HUES6 (cell line): ENCODE data around the gene BICD1.

ENCODE experiments used
- H3K27ac ChIP-seq: 2 replicates; pipeline ENCODE4 v1.7.0; 2013; ENCODE audit warnings: low read depth, mild to moderate bottlenecking, low read length, inconsistent platforms
- H3K27me3 ChIP-seq: 2 replicates; pipeline ENCODE4 v1.6.1; 2013; ENCODE audit warnings: low read length; ENCODE audit not compliant: control insufficient read depth, insufficient read depth
- H3K36me3 ChIP-seq: 2 replicates; pipeline ENCODE4 v1.6.1; 2013; ENCODE audit warnings: low read length; ENCODE audit not compliant: control insufficient read depth, insufficient read depth
- H3K4me1 ChIP-seq: 2 replicates; pipeline ENCODE4 v1.6.1; 2013; ENCODE audit warnings: low read length; ENCODE audit not compliant: control insufficient read depth, insufficient read depth
- H3K4me3 ChIP-seq: 2 replicates; pipeline ENCODE4 v1.5.1; 2013; ENCODE audit warnings: low read depth, low read length
- H3K9ac ChIP-seq: one replicate; pipeline ENCODE4 v1.6.1; 2013; ENCODE audit warnings: mild to moderate bottlenecking, low read length
- H3K9me3 ChIP-seq: 2 replicates; pipeline ENCODE4 v1.6.1; 2013; ENCODE audit warnings: low read depth, low read length; ENCODE audit not compliant: control insufficient read depth, insufficient read depth

The BICD1 gene

GRCh38 chr12:32303174-32303549, 196.5 kb downstream of the BICD1 start:
- Histone ChIP-seq H3K27me3 (no peaks in the 10 kb centered on the region), H3K4me1 (peaks cover 3% of the 10 kb centered on the region; the same call in 1 of the 2 replicates), H3K9ac (no peak overlapping the region), H3K9me3 (no peaks in the 10 kb centered on the region), H3K36me3 (peaks cover 22% of the 10 kb centered on the region), H3K4me3 (no peak overlapping the region), H3K27ac (no peak overlapping the region)

GRCh38 chr12:32305163-32305562, 198.5 kb downstream of the BICD1 start:
- Histone ChIP-seq H3K36me3 (peaks cover 23% of the 10 kb centered on the region), H3K27ac (no peak overlapping the region), H3K9ac (no peak overlapping the region), H3K4me1 (peaks cover 7% of the 10 kb centered on the region; the same call in 1 of the 2 replicates), H3K9me3 (no peaks in the 10 kb centered on the region), H3K27me3 (no peaks in the 10 kb centered on the region), H3K4me3 (no peak overlapping the region)

GRCh38 chr12:32307326-32307725, 200.7 kb downstream of the BICD1 start:
- Histone ChIP-seq H3K27ac (no peak overlapping the region; the same call in 1 of the 2 replicates), H3K9me3 (no peaks in the 10 kb centered on the region), H3K27me3 (no peaks in the 10 kb centered on the region), H3K36me3 (peaks cover 23% of the 10 kb centered on the region), H3K4me1 (peaks cover 21% of the 10 kb centered on the region; the same call in 1 of the 2 replicates), H3K4me3 (no peak overlapping the region), H3K9ac (no peak overlapping the region)

- H3K27ac ChIP-seq = no peak overlapping the region
- H3K9me3 ChIP-seq = no peaks in the 10 kb centered on the region
- no peak overlapping the region for H3K9ac ChIP-seq
- H3K36me3 ChIP-seq = peaks cover 16% of the 10 kb centered on the region
- no peaks in the 10 kb centered on the region for H3K27me3 ChIP-seq
- H3K4me3 ChIP-seq = no peak overlapping the region
- H3K4me1 ChIP-seq = peaks cover 24% of the 10 kb centered on the region; the same call in 1 of the 2 replicates
Observed at GRCh38 chr12:32309811-32310736, 203.4 kb downstream of the BICD1 start.

GRCh38 chr12:32312049-32312670, 205.5 kb downstream of the BICD1 start:
- Histone ChIP-seq H3K9me3 (no peaks in the 10 kb centered on the region), H3K27me3 (no peaks in the 10 kb centered on the region), H3K36me3 (peaks cover 5% of the 10 kb centered on the region), H3K4me3 (no peak overlapping the region), H3K9ac (no peak overlapping the region), H3K4me1 (peaks cover 24% of the 10 kb centered on the region; the same call in 1 of the 2 replicates), H3K27ac (peak overlapping the region; percentile 51; the same call in 1 of the 2 replicates)

GRCh38 chr12:32322354-32322753, 215.7 kb downstream of the BICD1 start:
- Histone ChIP-seq H3K27me3 (no peaks in the 10 kb centered on the region), H3K36me3 (peaks cover 2% of the 10 kb centered on the region), H3K4me1 (peaks cover 6% of the 10 kb centered on the region; the same call in 1 of the 2 replicates), H3K9me3 (no peaks in the 10 kb centered on the region), H3K27ac (no peak overlapping the region), H3K9ac (no peak overlapping the region), H3K4me3 (no peak overlapping the region)

- Histone ChIP-seq H3K4me3 (no peak overlapping the region), H3K27ac (no peak overlapping the region), H3K9ac (no peak overlapping the region), H3K27me3 (no peaks in the 10 kb centered on the region), H3K4me1 (no peaks in the 10 kb centered on the region; the same call in 1 of the 2 replicates), H3K9me3 (no peaks in the 10 kb centered on the region), H3K36me3 (peaks cover 36% of the 10 kb centered on the region)
Observed at GRCh38 chr12:32331133-32331532, 224.5 kb downstream of the BICD1 start.

- H3K4me1 ChIP-seq = no peaks in the 10 kb centered on the region; the same call in 1 of the 2 replicates
- no peak overlapping the region for H3K9ac ChIP-seq
- no peak overlapping the region for H3K4me3 ChIP-seq
- no peaks in the 10 kb centered on the region for H3K9me3 ChIP-seq
- H3K27me3 ChIP-seq = no peaks in the 10 kb centered on the region
- H3K27ac ChIP-seq = peak overlapping the region; percentile 39; the same call in 1 of the 2 replicates
- peaks cover 42% of the 10 kb centered on the region for H3K36me3 ChIP-seq
Observed at GRCh38 chr12:32332446-32332845, 225.8 kb downstream of the BICD1 start.

- Histone ChIP-seq H3K4me3 (no peak overlapping the region), H3K27ac (no peak overlapping the region), H3K36me3 (peaks cover 45% of the 10 kb centered on the region), H3K27me3 (no peaks in the 10 kb centered on the region), H3K4me1 (peaks cover 4% of the 10 kb centered on the region; the same call in 1 of the 2 replicates), H3K9ac (no peak overlapping the region), H3K9me3 (no peaks in the 10 kb centered on the region)
Observed at GRCh38 chr12:32334371-32334777, 227.7 kb downstream of the BICD1 start.

- H3K27me3 ChIP-seq = no peaks in the 10 kb centered on the region
- H3K27ac ChIP-seq = no peak overlapping the region
- H3K36me3 ChIP-seq = peaks cover 57% of the 10 kb centered on the region
- H3K4me1 ChIP-seq = peaks cover 4% of the 10 kb centered on the region; the same call in 1 of the 2 replicates
- H3K9me3 ChIP-seq = no peaks in the 10 kb centered on the region
- H3K9ac ChIP-seq = no peak overlapping the region
- H3K4me3 ChIP-seq = no peak overlapping the region
Observed at GRCh38 chr12:32336261-32336660, 229.6 kb downstream of the BICD1 start.

- Histone ChIP-seq H3K4me3 (no peak overlapping the region), H3K36me3 (peaks cover 30% of the 10 kb centered on the region), H3K9me3 (no peaks in the 10 kb centered on the region), H3K9ac (no peak overlapping the region), H3K27ac (0 out of 2 replicates have a peak overlapping the region, but pooled peaks have one; percentile 29), H3K4me1 (peaks cover 4% of the 10 kb centered on the region; the same call in 1 of the 2 replicates), H3K27me3 (no peaks in the 10 kb centered on the region)
Observed at GRCh38 chr12:32343496-32343895, 236.8 kb downstream of the BICD1 start.
